CD4-positive, alpha-beta T cell (primary cell): Measurements from ENCODE around the gene SELENOM. TPM values are rescaled to one million over a fixed set of nuclear protein-coding genes. Genes with fewer than 3 reads are reported as not detected.
"Not testable (repeated sequence)": the region's sequence is repeated elsewhere in the genome, so short reads cannot be mapped to it uniquely, and the experiment has no call there.

Source experiments
- ATAC-seq: fragments of 200-7000 bp; cut with Tn5 transposase; one replicate; pipeline ENCODE4 v1.10.0; 2022; ENCODE audit warnings: mild to moderate bottlenecking; ENCODE audit not compliant: poor library complexity
- CTCF ChIA-PET: fragments of 350-600 bp; sonication (Branson Sonifier 250); formaldehyde crosslinking; loops from one replicate; lab custom pipeline; 2021; ENCODE audit warnings: antibody characterized with exemption, inconsistent platforms; lab: Charles Lee
- POLR2A ChIA-PET: fragments of 350-600 bp; sonication (Branson Sonifier 250); formaldehyde crosslinking; loops from one replicate; lab custom pipeline; 2021; ENCODE audit warnings: antibody characterized with exemption, inconsistent platforms; lab: Charles Lee
- DNase-seq, 14 experiments: peaks; one replicate each; pipeline ENCODE4 v3.0.0-alpha.2; 2013 to 2020; ENCODE audit warnings: mixed read lengths in 2 of 14
- H3K27ac ChIP-seq, 2 donors: one replicate each; pipeline versions ENCODE4 v1.5.1 to v1.7.0; 2013; ENCODE audit warnings: low read length in 2 of 2, low read depth in 1 of 2, mild to moderate bottlenecking in 1 of 2
- H3K27me3 ChIP-seq, 2 experiments: 1 replicate in 1 of 2; 2 replicates in 1 of 2; pipeline versions ENCODE4 v1.6.1 to v1.7.0; 2013; ENCODE audit warnings: low read length in 2 of 2, control low read depth in 1 of 2, mild to moderate bottlenecking in 1 of 2, moderate library complexity in 1 of 2; ENCODE audit not compliant: insufficient read depth in 2 of 2, control insufficient read depth in 1 of 2
- H3K36me3 ChIP-seq: one replicate; pipeline ENCODE4 v1.6.1; 2013; ENCODE audit warnings: low read length, control low read depth; ENCODE audit not compliant: insufficient read depth
- H3K4me1 ChIP-seq: one replicate; pipeline ENCODE4 v1.6.1; 2013; ENCODE audit warnings: low read length, control low read depth; ENCODE audit not compliant: insufficient read depth
- H3K4me3 ChIP-seq: one replicate; pipeline ENCODE4 v1.5.1; 2013; ENCODE audit warnings: mild to moderate bottlenecking, low read length, moderate library complexity
- H3K9me3 ChIP-seq, 2 experiments: 1 replicate in 1 of 2; 2 replicates in 1 of 2; pipeline versions ENCODE4 v1.6.1 to v1.7.0; 2013; ENCODE audit warnings: low read length in 2 of 2, mild to moderate bottlenecking in 2 of 2, control low read depth in 1 of 2, moderate library complexity in 1 of 2; ENCODE audit not compliant: control insufficient read depth in 1 of 2, insufficient read depth in 1 of 2
- H3K27ac Mint-ChIP-seq: one replicate; pipeline ENCODE4 v1.8.0; 2020; ENCODE audit warnings: mixed read lengths
- H3K27me3 Mint-ChIP-seq: one replicate; pipeline ENCODE4 v1.8.0; 2021; ENCODE audit warnings: mixed read lengths
- H3K36me3 Mint-ChIP-seq: one replicate; pipeline ENCODE4 v1.8.0; 2021; ENCODE audit warnings: low read depth, mixed read lengths
- H3K4me1 Mint-ChIP-seq: one replicate; pipeline ENCODE4 v1.8.0; 2021; ENCODE audit warnings: low read depth, mixed read lengths
- H3K4me3 Mint-ChIP-seq: one replicate; pipeline ENCODE4 v1.8.0; 2020; ENCODE audit warnings: mild to moderate bottlenecking, mixed read lengths
- H3K9me3 Mint-ChIP-seq: one replicate; pipeline ENCODE4 v1.8.0; 2020; ENCODE audit warnings: mixed read lengths
- CTCF ChIP-seq: fragments of 200-600 bp; IDR thresholded peaks from one replicate; pipeline ENCODE4 v1.8.0; 2022; ENCODE audit warnings: antibody characterized with exemption, mild to moderate bottlenecking
- intact Hi-C, 2 experiments: fragments of 100-400 bp; cut with DNase I in 1 of 2; cut with micrococcal nuclease in 1 of 2; formaldehyde crosslinking; loops; one replicate each; pipeline versions ENCODE4 v1.15.1 to v1.9.0; 2023 to 2025; cut with DNase I, micrococcal nuclease
- total RNA-seq, 174 experiments: library from RNA in 2 of 174; stranded (reverse) in 2 of 174; gene quantifications; one replicate each; pipeline ENCODE4 v1.2.3 and lab custom pipeline; 2021 to 2026

SELENOM gene
- total RNA-seq, 2 experiments from 2014 or later, result 78.0 to 82.4 TPM

GRCh38 chr22:31077681-31078080 is 29.7 kb downstream of the SELENOM start:
- Mint-ChIP-seq H3K4me3 (no peak overlapping the region), H3K9me3 (no peaks in the 10 kb centered on the region), H3K27ac (no peak overlapping the region), H3K36me3 (no peaks in the 10 kb centered on the region), H3K4me1 (peaks cover 15% of the 10 kb centered on the region), H3K27me3 (peaks cover 5% of the 10 kb centered on the region)
- H3K4me1 ChIP-seq, result peaks cover 24% of the 10 kb centered on the region
- H3K9me3 ChIP-seq, result no peaks in the 10 kb centered on the region
- no peak for TF ChIP-seq CTCF
- CTCF ChIA-PET, result interaction anchor here (0.6 kb wide), 1 partner anchor 24 kb away, joined by 3 read pairs; no protein-coding TSS in a partner anchor
- POLR2A ChIA-PET, result no interaction called here
- H3K27ac ChIP-seq, result no peak overlapping the region
- no peaks in the 10 kb centered on the region for H3K27me3 ChIP-seq
- no peaks in the 10 kb centered on the region for H3K36me3 ChIP-seq
- ATAC-seq (no peak), DNase-seq (no peak)
- intact Hi-C loops, result loop anchor here in 1 of 2 experiments (2.0 kb wide), 1 partner anchor 117 kb away; no protein-coding TSS in a partner anchor
- no peak overlapping the region for H3K4me3 ChIP-seq

GRCh38 chr22:31075961-31076360 is 31.4 kb downstream of the SELENOM start:
- CTCF ChIA-PET, result no interaction called here
- H3K27ac Mint-ChIP-seq, result no peak overlapping the region

GRCh38 chr22:31073545-31074145 is 33.7 kb downstream of the SELENOM start:
- H3K27ac Mint-ChIP-seq, CTCF ChIA-PET, H3K4me1 ChIP-seq, H3K27me3 Mint-ChIP-seq, H3K9me3 Mint-ChIP-seq, H3K9me3 ChIP-seq, DNase-seq, H3K4me1 Mint-ChIP-seq, POLR2A ChIA-PET, H3K36me3 Mint-ChIP-seq, H3K27me3 ChIP-seq, ATAC-seq, H3K4me3 ChIP-seq, H3K27ac ChIP-seq, H3K4me3 Mint-ChIP-seq, intact Hi-C loops, H3K36me3 ChIP-seq: not testable (repeated sequence)

More at GRCh38 chr22:31075961-31076360, 31.4 kb downstream of the SELENOM start:
- DNase-seq, result no peak
- H3K27me3 Mint-ChIP-seq, result peaks cover 5% of the 10 kb centered on the region
- no peak overlapping the region for H3K4me3 Mint-ChIP-seq
- no peaks in the 10 kb centered on the region for H3K9me3 Mint-ChIP-seq
- no peak for TF ChIP-seq CTCF
- Histone ChIP-seq H3K4me3 (no peak overlapping the region), H3K27ac (no peak overlapping the region), H3K36me3 (no peaks in the 10 kb centered on the region), H3K4me1 (peaks cover 7% of the 10 kb centered on the region), H3K27me3 (no peaks in the 10 kb centered on the region), H3K9me3 (no peaks in the 10 kb centered on the region)
- H3K4me1 Mint-ChIP-seq, result no peaks in the 10 kb centered on the region
- intact Hi-C loops, result loop anchor here in 1 of 2 experiments (2.0 kb wide), 1 partner anchor 115 kb away; no protein-coding TSS in a partner anchor
- no peaks in the 10 kb centered on the region for H3K36me3 Mint-ChIP-seq
- no peak for ATAC-seq
- POLR2A ChIA-PET, result no interaction called here

- CTCF ChIA-PET, H3K9me3 Mint-ChIP-seq, H3K27me3 Mint-ChIP-seq, H3K4me1 ChIP-seq, POLR2A ChIA-PET, intact Hi-C loops, H3K4me1 Mint-ChIP-seq, H3K4me3 Mint-ChIP-seq, H3K27ac ChIP-seq, H3K4me3 ChIP-seq, H3K36me3 ChIP-seq, DNase-seq, H3K36me3 Mint-ChIP-seq, H3K27me3 ChIP-seq, ATAC-seq, H3K9me3 ChIP-seq, H3K27ac Mint-ChIP-seq: not testable (repeated sequence)
Measured at GRCh38 chr22:31073125-31073524, 34.2 kb downstream of the SELENOM start.

GRCh38 chr22:31069691-31070314 is 37.6 kb downstream of the SELENOM start:
- H3K27ac Mint-ChIP-seq, H3K4me3 ChIP-seq, POLR2A ChIA-PET, H3K4me3 Mint-ChIP-seq, H3K36me3 Mint-ChIP-seq, H3K27me3 Mint-ChIP-seq, H3K27ac ChIP-seq, intact Hi-C loops, DNase-seq, H3K9me3 ChIP-seq, H3K36me3 ChIP-seq, H3K27me3 ChIP-seq, H3K4me1 ChIP-seq, ATAC-seq, H3K4me1 Mint-ChIP-seq, CTCF ChIA-PET, H3K9me3 Mint-ChIP-seq: not testable (repeated sequence)
